Caco-2 (cell line): ENCODE data around the gene DSE. TPM values are rescaled to one million over a fixed set of nuclear protein-coding genes. Genes with fewer than 3 reads are reported as not detected.
"Not testable (repeated sequence)": the region's sequence is repeated elsewhere in the genome, so short reads cannot be mapped to it uniquely, and the experiment has no call there.

Experiments used
- BruUV-seq: library from RNA; stranded (reverse); fragments of 400-500 nt; replicated peaks from 2 replicates; lab custom pipeline; 2021; lab: Mats Ljungman, UMichigan
- CTCF ChIA-PET: fragments of 300-600 bp; sonication (Branson Sonifier 250); formaldehyde crosslinking; loops from one replicate; lab custom pipeline; 2022; ENCODE audit warnings: antibody characterized with exemption; lab: Charles Lee
- POLR2A ChIA-PET: fragments of 300-600 bp; sonication (Branson Sonifier 250); formaldehyde crosslinking; loops from one replicate; lab custom pipeline; 2022; ENCODE audit warnings: antibody characterized with exemption; lab: Charles Lee
- DNase-seq, 2 experiments: peaks; one replicate each; pipeline versions ENCODE4 v3.0.0 to v3.0.0-alpha.2; 2020 to 2022
- H3K27me3 ChIP-seq: replicated peaks from 2 replicates; pipeline ENCODE4 v1.6.0; 2011; ENCODE audit warnings: low read length; ENCODE audit not compliant: control insufficient read depth, insufficient read depth
- H3K36me3 ChIP-seq: 2 replicates; pipeline ENCODE4 v1.5.1; 2011; ENCODE audit warnings: low read length; ENCODE audit not compliant: control insufficient read depth, insufficient read depth
- H3K4me1 ChIP-seq: fragments of 250-450 bp; sonication (Bioruptor Pico); 2 replicates; pipeline ENCODE4 v1.5.1; 2020; ENCODE audit warnings: mild to moderate bottlenecking
- H3K4me3 ChIP-seq: 2 replicates; pipeline ENCODE4 v1.5.1; 2011; ENCODE audit warnings: low read depth, mild to moderate bottlenecking, control low read depth, low read length
- H3K9me3 ChIP-seq: fragments of 250-450 bp; sonication (Bioruptor Pico); 2 replicates; pipeline ENCODE4 v1.5.1; 2020; ENCODE audit warnings: mild to moderate bottlenecking, moderate library complexity
- H3K27ac Mint-ChIP-seq: one replicate; pipeline ENCODE4 v1.8.0; 2022; ENCODE audit warnings: mixed read lengths; ENCODE audit not compliant: unreplicated experiment
- H3K27me3 Mint-ChIP-seq: one replicate; pipeline ENCODE4 v1.8.0; 2022; ENCODE audit warnings: mixed read lengths; ENCODE audit not compliant: insufficient read depth, unreplicated experiment
- H3K36me3 Mint-ChIP-seq: one replicate; pipeline ENCODE4 v1.8.0; 2022; ENCODE audit warnings: mild to moderate bottlenecking, mixed read lengths; ENCODE audit not compliant: insufficient read depth, unreplicated experiment
- H3K4me1 Mint-ChIP-seq: one replicate; pipeline ENCODE4 v1.8.0; 2022; ENCODE audit warnings: low read depth, mixed read lengths; ENCODE audit not compliant: unreplicated experiment
- H3K4me3 Mint-ChIP-seq: one replicate; pipeline ENCODE4 v1.8.0; 2022; ENCODE audit warnings: mild to moderate bottlenecking, moderate library complexity, mixed read lengths; ENCODE audit not compliant: unreplicated experiment
- H3K9me3 Mint-ChIP-seq: one replicate; pipeline ENCODE4 v1.8.0; 2022; ENCODE audit warnings: mixed read lengths; ENCODE audit not compliant: unreplicated experiment
- CTCF ChIP-seq, 2 experiments: fragments of 200-600 bp in 1 of 2; IDR thresholded peaks; 1 replicate in 1 of 2; 2 replicates in 1 of 2; pipeline versions ENCODE4 v1.5.1 to v1.8.0; 2011 to 2022; ENCODE audit warnings: antibody characterized with exemption in 1 of 2, control low read depth in 1 of 2, inconsistent platforms in 1 of 2, low read depth in 1 of 2, low read length in 1 of 2, mild to moderate bottlenecking in 1 of 2, moderate library complexity in 1 of 2; ENCODE audit not compliant: insufficient read depth in 1 of 2, severe bottlenecking in 1 of 2, unreplicated experiment in 1 of 2
- intact Hi-C: fragments of 100-400 bp; cut with micrococcal nuclease; formaldehyde crosslinking; loops from one replicate; pipeline ENCODE4 v1.10.0; 2022; ENCODE audit not compliant: unreplicated experiment
- total RNA-seq: library from RNA; stranded (reverse); gene quantifications from 2 replicates; pipeline ENCODE4 v1.2.3, GENCODE V29; 2022

The DSE gene
- total RNA-seq, 1 experiment from 2014 or later = 2.8 TPM

GRCh38 chr6:116338943-116339342, 31.8 kb upstream of the DSE start:
- POLR2A ChIA-PET = no interaction called here
- H3K27ac Mint-ChIP-seq = no peak overlapping the region
- CTCF ChIA-PET = no interaction called here
- no peaks in the 10 kb centered on the region for H3K9me3 Mint-ChIP-seq
- peaks cover 3% of the 10 kb centered on the region for H3K27me3 Mint-ChIP-seq
- no peak overlapping the region for H3K4me3 Mint-ChIP-seq
- intact Hi-C loops = no loop called here
- TF ChIP-seq CTCF (IDR thresholded peaks at IDR 0.05; ENCODE audit: insufficient read depth in 1 of 2, low read depth in 1 of 2, low read length in 1 of 2, severe bottlenecking in 1 of 2, unreplicated experiment in 1 of 2) = no peak
- no peaks in the 10 kb centered on the region for H3K36me3 Mint-ChIP-seq
- Histone ChIP-seq H3K36me3 (no peaks in the 10 kb centered on the region), H3K4me3 (no peak overlapping the region), H3K4me1 (no peaks in the 10 kb centered on the region), H3K9me3 (no peaks in the 10 kb centered on the region; the same call in 1 of the 2 replicates), H3K27me3 (peaks cover 1% of the 10 kb centered on the region)
- no TSS peak for BruUV-seq
- no peaks in the 10 kb centered on the region for H3K4me1 Mint-ChIP-seq
- DNase-seq = no peak

- H3K36me3 ChIP-seq, intact Hi-C loops, POLR2A ChIA-PET, H3K27ac Mint-ChIP-seq, H3K4me3 Mint-ChIP-seq, CTCF ChIA-PET, H3K36me3 Mint-ChIP-seq, H3K27me3 ChIP-seq, H3K4me1 ChIP-seq, H3K4me1 Mint-ChIP-seq, BruUV-seq, H3K9me3 ChIP-seq, H3K4me3 ChIP-seq, H3K27me3 Mint-ChIP-seq, H3K9me3 Mint-ChIP-seq, DNase-seq: not testable (repeated sequence)
Observed at GRCh38 chr6:116340625-116341024, 30.1 kb upstream of the DSE start.

- DNase-seq = no peak
- Mint-ChIP-seq H3K4me1 (no peaks in the 10 kb centered on the region), H3K27me3 (peaks cover 2% of the 10 kb centered on the region), H3K4me3 (no peak overlapping the region), H3K27ac (no peak overlapping the region), H3K9me3 (no peaks in the 10 kb centered on the region), H3K36me3 (no peaks in the 10 kb centered on the region)
- no peak overlapping the region for H3K4me3 ChIP-seq
- ChIA-PET POLR2A (no interaction called here), CTCF (no interaction called here)
- H3K4me1 ChIP-seq = no peaks in the 10 kb centered on the region
- no TSS peak for BruUV-seq
- H3K27me3 ChIP-seq = no peaks in the 10 kb centered on the region
- intact Hi-C loops = no loop called here
- no peak for TF ChIP-seq CTCF (IDR thresholded peaks at IDR 0.05; ENCODE audit: insufficient read depth in 1 of 2, low read depth in 1 of 2, low read length in 1 of 2, severe bottlenecking in 1 of 2, unreplicated experiment in 1 of 2)
- H3K36me3 ChIP-seq = no peaks in the 10 kb centered on the region
- no peaks in the 10 kb centered on the region for H3K9me3 ChIP-seq
Observed at GRCh38 chr6:116349216-116349615, 21.5 kb upstream of the DSE start.

- H3K4me3 Mint-ChIP-seq = no peak overlapping the region
- Histone ChIP-seq H3K4me1 (no peaks in the 10 kb centered on the region), H3K27me3 (no peaks in the 10 kb centered on the region), H3K4me3 (no peak overlapping the region), H3K36me3 (no peaks in the 10 kb centered on the region), H3K9me3 (no peaks in the 10 kb centered on the region)
- POLR2A ChIA-PET = no interaction called here
- DNase-seq = no peak
- no peaks in the 10 kb centered on the region for H3K4me1 Mint-ChIP-seq
- H3K27ac Mint-ChIP-seq = no peak overlapping the region
- no TSS peak for BruUV-seq
- TF ChIP-seq CTCF (IDR thresholded peaks at IDR 0.05; ENCODE audit: insufficient read depth in 1 of 2, low read depth in 1 of 2, low read length in 1 of 2, severe bottlenecking in 1 of 2, unreplicated experiment in 1 of 2) = no peak
- no peaks in the 10 kb centered on the region for H3K36me3 Mint-ChIP-seq
- H3K27me3 Mint-ChIP-seq = no peaks in the 10 kb centered on the region
- no peaks in the 10 kb centered on the region for H3K9me3 Mint-ChIP-seq
- CTCF ChIA-PET = no interaction called here
- intact Hi-C loops = no loop called here
Observed at GRCh38 chr6:116351101-116351500, 19.6 kb upstream of the DSE start.
